Measurements from ENCODE around the gene OPRL1. TPM values are rescaled to one million over a fixed set of nuclear protein-coding genes. Genes with fewer than 3 reads are reported as not detected.

OPRL1 gene
- polyA plus RNA-seq, 1 of the 3 experiments (the other 2 are of a cell fraction) = 1.8 TPM

DNA sequence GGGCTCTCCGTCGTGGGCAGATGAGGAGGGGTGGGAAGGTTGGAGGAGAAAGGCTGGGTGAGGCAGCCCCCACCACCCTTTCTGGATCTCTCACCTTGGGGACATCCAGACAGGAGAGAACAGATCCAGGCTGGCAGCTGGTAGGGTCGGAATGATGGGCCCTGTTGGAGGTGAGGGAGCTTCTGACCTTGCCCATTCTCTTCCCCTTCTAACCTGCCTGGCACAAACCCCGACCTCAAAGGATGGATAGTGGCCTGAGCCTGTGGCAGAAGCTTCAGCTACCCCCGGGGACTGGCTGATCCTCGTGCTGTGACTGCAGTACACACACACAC lies 33.5 kb downstream of the OPRL1 start:
- Histone ChIP-seq H2AFZ (ENCODE audit: low read depth) (no peak overlapping the region), H4K20me1 (ENCODE audit: insufficient read depth) (no peaks in the 10 kb centered on the region), H3K9ac (no peak overlapping the region), H3K79me2 (ENCODE audit: insufficient read depth) (no peaks in the 10 kb centered on the region), H3K4me2 (no peak overlapping the region), H3K9me3 (no peaks in the 10 kb centered on the region), H3F3A (replicated peaks; ENCODE audit: insufficient read depth) (no peaks in the 10 kb centered on the region), H3K27ac (ENCODE audit: low read depth in 2 of 2, low read length in 1 of 2) (no peak overlapping the region), H3K9me2 (no peaks in the 10 kb centered on the region), H3K27me3 (ENCODE audit: insufficient read depth) (no peaks in the 10 kb centered on the region), H3K36me3 (replicated peaks in 1 of 2; ENCODE audit: control insufficient read depth in 1 of 2, insufficient read depth in 2 of 2, low read length in 1 of 2) (no peaks in the 10 kb centered on the region), H3K4me1 (ENCODE audit: control insufficient read depth in 1 of 2, insufficient read depth in 2 of 2, low read depth in 1 of 2, low read length in 1 of 2) (peaks cover 0 to 24% of the 10 kb centered on the region in 2 experiments; a peak in 1 of 4 replicates), H3K4me3 (ENCODE audit: low read depth in 2 of 2, low read length in 1 of 2) (no peak overlapping the region)
- WGBS (ENCODE audit: low lambda C conversion rate) = 35% methylated on average over 2 of the region's 6 CpGs
- TF ChIP-seq ZBTB33 (IDR thresholded peaks at IDR 0.05; ENCODE audit: borderline replicate concordance, low read depth) = no peak
- TF ChIP-seq ELF1 (IDR thresholded peaks at IDR 0.05) = no peak
- no peak for TF ChIP-seq YY1 (IDR thresholded peaks at IDR 0.05; ENCODE audit: low read depth)
- no peak for TF ChIP-seq GABPA (IDR thresholded peaks at IDR 0.05; ENCODE audit: low read depth)
- TF ChIP-seq, protein P1, sequence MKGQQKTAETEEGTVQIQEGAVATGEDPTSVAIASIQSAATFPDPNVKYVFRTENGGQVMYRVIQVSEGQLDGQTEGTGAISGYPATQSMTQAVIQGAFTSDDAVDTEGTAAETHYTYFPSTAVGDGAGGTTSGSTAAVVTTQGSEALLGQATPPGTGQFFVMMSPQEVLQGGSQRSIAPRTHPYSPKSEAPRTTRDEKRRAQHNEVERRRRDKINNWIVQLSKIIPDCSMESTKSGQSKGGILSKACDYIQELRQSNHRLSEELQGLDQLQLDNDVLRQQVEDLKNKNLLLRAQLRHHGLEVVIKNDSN (IDR thresholded peaks at IDR 0.05; ENCODE audit: borderline replicate concordance, low read depth) = no peak
- TF ChIP-seq POLR2AphosphoS5 (IDR thresholded peaks at IDR 0.05; ENCODE audit: low read depth, low read length) = no peak
- no peak for TF ChIP-seq FOXM1 (IDR thresholded peaks at IDR 0.05; ENCODE audit: low read depth)
- no peak for TF ChIP-seq MAX (IDR thresholded peaks at IDR 0.05; ENCODE audit: low read depth)
- no peak for TF ChIP-seq MEF2A (IDR thresholded peaks at IDR 0.05; ENCODE audit: borderline replicate concordance, low read depth)
- TF ChIP-seq NFIC (IDR thresholded peaks at IDR 0.05; ENCODE audit: borderline replicate concordance) = no peak
- TF ChIP-seq FOXJ3 (CRISPR knock-in tag; IDR thresholded peaks at IDR 0.05) = no peak
- TF ChIP-seq IRF3 (IDR thresholded peaks at IDR 0.05; ENCODE audit: low read depth, low read length) = no peak
- no peak for TF ChIP-seq RXRA (IDR thresholded peaks at IDR 0.05; ENCODE audit: borderline replicate concordance, low read depth)
- no peak for TF ChIP-seq CHD2 (IDR thresholded peaks at IDR 0.05; ENCODE audit: low read length, partially characterized antibody)
- CTCF ChIA-PET = interaction anchor here (3.8 to 15.6 kb wide), 2 partner anchors 32 to 75 kb away, joined by 13 to 252 read pairs; partner anchors contain the start of genes LKAAEAR1, OPRL1 and RGS19
- POLR2A ChIA-PET = interaction anchor here (0.5 to 0.6 kb wide), 2 partner anchors 66 to 442 kb away, joined by 3 read pairs; no protein-coding TSS in a partner anchor
- DNase-seq = peak; percentile 9
